Measurements from ENCODE around the gene SLC2A6. TPM values are rescaled to one million over a fixed set of nuclear protein-coding genes. Genes with fewer than 3 reads are reported as not detected.
"Not testable (repeated sequence)": the region's sequence is repeated elsewhere in the genome, so short reads cannot be mapped to it uniquely, and the experiment has no call there.

Gene SLC2A6
- total and polyA plus RNA-seq, 2 of the 8 experiments (the other 6 are each of a cell fraction or from before 2014, with no cell fraction given) = 16.6 to 17.8 TPM

GRCh38 chr9:133452562-133452961 lies 26.3 kb downstream of the SLC2A6 start (continued):
- TF ChIP-seq SUZ12 (IDR thresholded peaks at IDR 0.05; ENCODE audit: low read length) (no peak), KDM1A (IDR thresholded peaks at IDR 0.05; ENCODE audit: borderline replicate concordance, low read length) (no peak), KDM4A (IDR thresholded peaks at IDR 0.05; ENCODE audit: low read depth, low read length, severe bottlenecking) (no peak), RNF2 (IDR thresholded peaks at IDR 0.05; ENCODE audit: borderline replicate concordance, low read depth, low read length, missing control alignments, poor library complexity, severe bottlenecking) (no peak), NANOG (IDR thresholded peaks at IDR 0.05; ENCODE audit: insufficient read depth, low read depth, low read length, poor library complexity, severe bottlenecking) (no peak), RBBP5 (IDR thresholded peaks at IDR 0.05; ENCODE audit: borderline replicate concordance, low read depth, low read length) (no peak)

GRCh38 chr9:133451865-133452264 lies 27.0 kb downstream of the SLC2A6 start:
- 97% methylated on average over 5 of the region's 5 CpGs; no CpG with 5 or more reads in 1 of the 2 experiments for WGBS, 2 experiments (ENCODE audit: extremely low coverage in 1 of 2, insufficient coverage in 1 of 2, insufficient read length in 1 of 2, insufficient replicate concordance in 2 of 2, low coverage in 1 of 2, low lambda C conversion rate in 2 of 2, missing lambda C conversion rate in 1 of 2)
- not testable (repeated sequence) for H3K18ac ChIP-seq (ENCODE audit: extremely low read depth, low read length); FAIRE-seq; H3K14ac ChIP-seq (ENCODE audit: insufficient read length); H4K8ac ChIP-seq (ENCODE audit: extremely low read depth, insufficient read depth, low read length); H2BK120ac ChIP-seq (replicated peaks; ENCODE audit: low read depth, low read length); H2BK5ac ChIP-seq (ENCODE audit: low read depth, low read length); H2BK20ac ChIP-seq (ENCODE audit: low read length); H3K23ac ChIP-seq (ENCODE audit: insufficient read length); H4K20me1 ChIP-seq (replicated peaks in 1 of 2; ENCODE audit: control insufficient read depth in 1 of 2, insufficient read depth in 2 of 2, low read length in 2 of 2); H3K79me2 ChIP-seq (ENCODE audit: control insufficient read depth in 1 of 2, insufficient read depth in 2 of 2, low read length in 2 of 2); H2BK15ac ChIP-seq (ENCODE audit: low read length); H3K27ac ChIP-seq (ENCODE audit: low read depth, low read length); H3K9me3 ChIP-seq (ENCODE audit: insufficient read depth in 2 of 2, low read depth in 1 of 2, low read length in 1 of 2); H3K4me3 ChIP-seq (ENCODE audit: extremely low read depth in 1 of 4, insufficient read depth in 2 of 4, low read depth in 3 of 4, low read length in 4 of 4); H3K4me2 ChIP-seq (ENCODE audit: insufficient read depth in 1 of 2, low read depth in 2 of 2, low read length in 2 of 2); H3K36me3 ChIP-seq (ENCODE audit: control insufficient read depth in 2 of 4, insufficient read depth in 4 of 4, low read length in 3 of 4); H4K5ac ChIP-seq (ENCODE audit: insufficient read length, low read depth, low read length); H3K9ac ChIP-seq (replicated peaks in 1 of 4; ENCODE audit: extremely low read depth in 1 of 4, low read depth in 3 of 4, low read length in 3 of 4); H2BK12ac ChIP-seq (ENCODE audit: low read depth, low read length); H3K4ac ChIP-seq (replicated peaks; ENCODE audit: insufficient read length, low read depth, low read length); H3K56ac ChIP-seq (replicated peaks; ENCODE audit: insufficient read length, low read depth, low read length); DNase-seq (ENCODE audit: low read depth in 1 of 2, low spot score in 2 of 2); H3K27me3 ChIP-seq (replicated peaks in 1 of 4; ENCODE audit: control insufficient read depth in 3 of 4, extremely low read depth in 1 of 4, insufficient read depth in 3 of 4, low read length in 3 of 4); H3K79me1 ChIP-seq (ENCODE audit: low read depth, low read length); H3K23me2 ChIP-seq (ENCODE audit: low read depth, low read length); H2AK5ac ChIP-seq (ENCODE audit: low read depth, low read length); H3K4me1 ChIP-seq (replicated peaks in 1 of 4; ENCODE audit: control insufficient read depth in 3 of 4, insufficient read depth in 4 of 4, low read length in 3 of 4); H4K91ac ChIP-seq (replicated peaks; ENCODE audit: insufficient read length, low read length); H2AFZ ChIP-seq (ENCODE audit: low read length)
- POLR2A ChIA-PET (ENCODE audit: partially characterized antibody) = interaction anchor here (1.3 kb wide), 1 partner anchor 10 kb away, joined by 3 read pairs; no protein-coding TSS in a partner anchor
- CTCF ChIA-PET (ENCODE audit: partially characterized antibody) = interaction anchor here (0.6 to 6.9 kb wide), 6 partner anchors 7 to 902 kb away, joined by 3 to 64 read pairs (median 6); no protein-coding TSS in a partner anchor
